NT2/D1 (cell line): Measurements from ENCODE around the gene EXOSC1.
"Not testable (repeated sequence)": the region's sequence is repeated elsewhere in the genome, so short reads cannot be mapped to it uniquely, and the experiment has no call there.

Experiments
- DNase-seq: peaks from one replicate; pipeline ENCODE4 v3.0.0-alpha.2; 2011; ENCODE audit warnings: low read depth, low spot score
- H3K27me3 ChIP-seq: 2 replicates; pipeline ENCODE4 v1.6.0; 2011; ENCODE audit warnings: mild to moderate bottlenecking; ENCODE audit not compliant: insufficient read length, insufficient read depth
- H3K36me3 ChIP-seq: 2 replicates; pipeline ENCODE4 v1.6.1; 2011; ENCODE audit warnings: mild to moderate bottlenecking, low read length, mixed read lengths; ENCODE audit not compliant: insufficient read depth, insufficient read length
- H3K4me1 ChIP-seq: 2 replicates; pipeline ENCODE4 v1.5.1; 2011; ENCODE audit not compliant: insufficient read depth, insufficient read length
- H3K4me3 ChIP-seq: 2 replicates; pipeline ENCODE4 v1.5.1; 2011; ENCODE audit warnings: low read depth; ENCODE audit not compliant: insufficient read length
- H3K9ac ChIP-seq: 2 replicates; pipeline ENCODE4 v1.6.0; 2011; ENCODE audit warnings: low read depth; ENCODE audit not compliant: insufficient read length
- H3K9me3 ChIP-seq: 2 replicates; pipeline ENCODE4 v1.5.1; 2011; ENCODE audit warnings: mild to moderate bottlenecking, low read length; ENCODE audit not compliant: insufficient read depth
- SUZ12 ChIP-seq: IDR thresholded peaks from 2 replicates; pipeline ENCODE4 v1.6.1; 2011; ENCODE audit not compliant: insufficient read length, insufficient read depth; ENCODE audit errors: extremely low read depth
- YY1 ChIP-seq: IDR thresholded peaks from 2 replicates; pipeline ENCODE4 v1.6.1; 2011; ENCODE audit not compliant: insufficient read length, insufficient read depth
- ZNF274 ChIP-seq: IDR thresholded peaks from 2 replicates; pipeline ENCODE4 v1.6.1; 2011; ENCODE audit warnings: mild to moderate bottlenecking, low read depth, low read length

EXOSC1 gene

GRCh38 chr10:97425964-97426775 lies 19.6 kb downstream of the EXOSC1 start, which contains the start of gene PGAM1:
TSS of gene PGAM1 (plus strand) at chr10:97426191. CDS start at chr10:97426308, 117 bp downstream.
- Histone ChIP-seq H3K9me3 (no peaks in the 10 kb centered on the region), H3K36me3 (peaks cover 39% of the 10 kb centered on the region), H3K4me1 (no peaks in the 10 kb centered on the region), H3K27me3 (no peaks in the 10 kb centered on the region), H3K4me3 (peak within 1 kb of the TSS; percentile 95), H3K9ac (peak within 1 kb of the TSS; percentile 98)
- peak; percentile 90 for DNase-seq
- TF ChIP-seq SUZ12 (no peak), ZNF274 (no peak), YY1 (no peak)

- H3K27me3 ChIP-seq, H3K4me3 ChIP-seq, DNase-seq, H3K9ac ChIP-seq, H3K9me3 ChIP-seq, H3K4me1 ChIP-seq: not testable (repeated sequence)
- peaks cover 19% of the 10 kb centered on the region for H3K36me3 ChIP-seq
Measured at GRCh38 chr10:97423757-97424098, 22.1 kb downstream of the EXOSC1 start.

DNA sequence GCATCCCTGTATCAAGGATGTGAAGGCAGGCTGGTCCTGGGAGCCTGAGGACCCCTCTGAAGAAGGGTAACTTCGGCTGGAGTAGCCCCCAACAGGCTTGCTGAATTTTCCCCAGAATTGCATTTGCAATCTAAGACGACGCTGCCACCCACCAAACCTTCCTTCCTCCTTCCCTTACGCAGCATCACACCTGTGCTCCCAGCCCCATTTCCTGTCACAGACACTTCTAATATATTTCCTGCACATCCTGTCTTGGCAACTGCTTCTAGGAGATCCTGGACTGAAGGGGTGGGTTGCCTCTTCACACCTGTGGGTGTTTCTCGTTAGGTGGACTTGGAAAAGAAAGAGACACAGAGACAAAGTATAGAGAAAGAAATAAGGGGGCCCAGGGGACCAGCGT lies 29.2 kb downstream of the EXOSC1 start:
- Histone ChIP-seq H3K4me3 (no peak overlapping the region), H3K9ac (no peak overlapping the region), H3K9me3 (no peaks in the 10 kb centered on the region), H3K36me3 (no peaks in the 10 kb centered on the region), H3K27me3 (no peaks in the 10 kb centered on the region), H3K4me1 (peaks cover 7% of the 10 kb centered on the region)
- TF ChIP-seq ZNF274 (no peak), SUZ12 (no peak), YY1 (no peak)
- DNase-seq = no peak

DNA sequence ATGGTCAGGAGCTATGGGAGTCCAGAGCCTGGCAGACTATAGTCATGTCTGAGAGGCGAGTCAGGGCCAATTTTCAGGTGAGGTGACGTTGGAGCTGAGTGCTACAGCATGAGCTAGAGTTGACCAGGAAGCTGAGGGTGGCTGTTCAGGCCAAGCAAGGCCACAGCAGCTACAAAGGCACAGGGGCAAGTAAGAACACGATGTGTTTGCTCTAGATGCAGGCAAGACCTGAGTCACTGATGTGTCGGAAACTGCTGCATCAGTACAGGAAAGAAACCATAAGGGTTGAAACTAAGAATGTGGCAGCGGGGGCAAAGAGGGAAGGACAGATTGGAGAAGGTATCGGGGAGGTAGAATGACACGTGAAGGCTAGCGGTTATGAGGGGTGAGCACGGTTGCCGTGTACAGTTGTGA lies 32.9 kb downstream of the EXOSC1 start:
- Histone ChIP-seq H3K9me3 (no peaks in the 10 kb centered on the region), H3K4me1 (peaks cover 3% of the 10 kb centered on the region), H3K36me3 (no peaks in the 10 kb centered on the region), H3K9ac (no peak overlapping the region), H3K27me3 (no peaks in the 10 kb centered on the region), H3K4me3 (no peak overlapping the region)
- no peak for TF ChIP-seq YY1
- TF ChIP-seq ZNF274 = no peak
- TF ChIP-seq SUZ12 = no peak
- no peak for DNase-seq

GRCh38 chr10:97411406-97411805 lies 34.4 kb downstream of the EXOSC1 start:
- Histone ChIP-seq H3K36me3 (no peaks in the 10 kb centered on the region), H3K9ac (no peak overlapping the region), H3K4me3 (no peak overlapping the region), H3K4me1 (peaks cover 3% of the 10 kb centered on the region), H3K9me3 (no peaks in the 10 kb centered on the region), H3K27me3 (no peaks in the 10 kb centered on the region)
- DNase-seq = no peak
- TF ChIP-seq YY1 (no peak), ZNF274 (no peak), SUZ12 (no peak)

GRCh38 chr10:97408496-97408992 lies 37.3 kb downstream of the EXOSC1 start:
- no peak for DNase-seq
- H3K9me3 ChIP-seq = no peaks in the 10 kb centered on the region
- TF ChIP-seq YY1 = no peak
- no peak for TF ChIP-seq ZNF274
- TF ChIP-seq SUZ12 = no peak
- no peaks in the 10 kb centered on the region for H3K4me1 ChIP-seq
- H3K27me3 ChIP-seq = no peaks in the 10 kb centered on the region
- no peak overlapping the region for H3K4me3 ChIP-seq
- H3K36me3 ChIP-seq = no peaks in the 10 kb centered on the region
- no peak overlapping the region for H3K9ac ChIP-seq

GRCh38 chr10:97407952-97408248 lies 37.9 kb downstream of the EXOSC1 start:
- no peak for TF ChIP-seq SUZ12
- TF ChIP-seq ZNF274 = no peak
- TF ChIP-seq YY1 = no peak
- no peak overlapping the region for H3K9ac ChIP-seq
- DNase-seq = no peak
- H3K36me3 ChIP-seq = no peaks in the 10 kb centered on the region
- no peaks in the 10 kb centered on the region for H3K9me3 ChIP-seq
- H3K4me1 ChIP-seq = no peaks in the 10 kb centered on the region
- no peaks in the 10 kb centered on the region for H3K27me3 ChIP-seq
- no peak overlapping the region for H3K4me3 ChIP-seq
